ENCODE results near the gene ZBTB7A. TPM values are rescaled to one million over a fixed set of nuclear protein-coding genes. Genes with fewer than 3 reads are reported as not detected.

The ZBTB7A gene
- total and polyA plus RNA-seq, 10 of the 15 experiments (the other 5 are each of a cell fraction or from before 2014, with no cell fraction given): 0.26 to 42.4 (median 4.5) TPM

- TF ChIP-seq BCL3 (IDR thresholded peaks at IDR 0.05; ENCODE audit: borderline replicate concordance, insufficient read depth, low read depth, low read length, poor library complexity, severe bottlenecking): no peak
- TF ChIP-seq NR2C2 (IDR thresholded peaks at IDR 0.05; ENCODE audit: borderline replicate concordance, control insufficient read depth, insufficient read length, low read depth): no peak
- no peak for TF ChIP-seq STAT1 (conservative IDR thresholded peaks at IDR 0.05)
- TF ChIP-seq NR2F1 (conservative IDR thresholded peaks at IDR 0.05): no peak
- TF ChIP-seq STAT3 (IDR thresholded peaks at IDR 0.05; ENCODE audit: low read depth, low read length): no peak
These were observed 31.6 kb downstream of the ZBTB7A start (continued) for GRCh38 chr19:4035018-4035566.

DNA sequence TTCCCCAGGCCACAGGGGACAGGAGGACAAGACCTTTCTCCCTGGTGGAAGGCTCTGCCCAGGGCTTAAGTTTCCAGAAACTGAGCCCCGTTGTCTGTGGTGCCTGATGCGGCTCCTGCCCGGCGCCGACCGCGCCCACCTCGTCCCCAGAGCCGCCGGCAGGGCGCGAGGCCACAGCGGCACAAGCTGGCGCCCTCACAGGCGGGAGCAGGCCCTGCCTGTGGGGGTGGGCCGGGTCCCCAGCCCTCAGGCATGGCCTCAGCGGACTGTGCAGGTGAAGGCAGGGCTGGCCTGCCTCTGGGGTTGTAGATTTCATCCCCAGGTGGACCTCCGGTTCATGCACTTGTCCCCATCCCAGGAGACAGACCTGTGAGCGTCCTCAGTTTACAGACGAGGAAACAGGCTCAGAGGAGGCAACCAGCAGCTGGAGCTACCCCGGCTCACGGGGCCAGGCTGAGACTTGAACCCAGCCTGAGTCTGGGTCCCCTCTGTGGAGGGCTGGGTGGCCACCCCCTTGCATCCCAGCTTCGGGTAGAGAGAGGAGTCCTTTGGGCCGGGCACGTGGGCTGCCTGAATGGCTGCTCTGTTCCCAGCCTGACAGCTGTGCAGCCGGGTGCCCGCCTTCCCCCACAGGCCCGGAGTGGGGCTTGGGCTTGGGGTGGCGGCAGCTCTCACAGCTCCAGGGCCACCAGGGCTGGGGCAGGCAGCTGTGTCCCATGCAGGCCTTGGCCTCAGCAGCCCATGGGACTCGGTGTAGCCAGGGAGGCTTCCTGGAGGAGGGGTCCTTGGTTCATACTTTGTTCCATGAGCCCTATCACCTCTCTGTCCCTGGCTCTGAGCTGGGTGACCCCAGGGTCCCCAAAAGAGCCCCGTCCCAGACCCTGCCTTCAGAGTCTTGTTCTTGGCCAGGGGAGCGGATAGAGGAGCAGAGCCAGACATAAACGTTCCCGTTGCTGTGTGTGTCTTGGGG, 32.4 kb downstream of the ZBTB7A start:
- H3K27ac ChIP-seq (ENCODE audit: control insufficient read depth, insufficient read depth): no peak overlapping the region
- ChIA-PET SMC1A (ENCODE audit: uncharacterized antibody, unreplicated experiment) (no interaction called here), RAD21 (ENCODE audit: unreplicated experiment) (no interaction called here), CTCF (no interaction called here), POLR2A (no interaction called here)
- DNase-seq (ENCODE audit: low read depth, low spot score): no peak
- no peak for FAIRE-seq
- H3K4me2 ChIP-seq (ENCODE audit: control insufficient read depth, insufficient read depth): no peak overlapping the region
- no peaks in the 10 kb centered on the region for H4K20me1 ChIP-seq (ENCODE audit: control insufficient read depth, insufficient read depth)
- peaks cover 4% of the 10 kb centered on the region; the same call in 2 of the 3 replicates for H3K9me3 ChIP-seq (replicated peaks; ENCODE audit: control insufficient read depth, insufficient read depth, low read length)
- H3K27me3 ChIP-seq (replicated peaks in 1 of 2; ENCODE audit: control insufficient read depth in 2 of 2, insufficient read depth in 2 of 2, low read length in 1 of 2): no peaks in the 10 kb centered on the region
- no peaks in the 10 kb centered on the region for H3K4me1 ChIP-seq (ENCODE audit: control insufficient read depth, insufficient read depth, low read length)
- WGBS (ENCODE audit: insufficient coverage, insufficient replicate concordance, low lambda C conversion rate, missing lambda C conversion rate): 90% methylated on average over 34 of the region's 34 CpGs
- no peak; the same call in 2 of the 3 replicates for ATAC-seq
- no peaks in the 10 kb centered on the region for H3K79me2 ChIP-seq (ENCODE audit: control insufficient read depth, insufficient read depth, low read length)
- no peak overlapping the region for H3K4me3 ChIP-seq
- BruUV-seq (replicated peaks): no TSS peak
- intact Hi-C loops (cut with micrococcal nuclease; ENCODE audit: unreplicated experiment) (no loop called here), in situ Hi-C loops (cut with MboI) (no loop called here)
- TF ChIP-seq GATAD2B (conservative IDR thresholded peaks at IDR 0.05; ENCODE audit: low read depth): no peak
- no peak for TF ChIP-seq STAT1 (conservative IDR thresholded peaks at IDR 0.05)
- peak; percentile 53 for TF ChIP-seq POLR2A (IDR thresholded peaks at IDR 0.05; ENCODE audit: low read depth, low read length)
- TF ChIP-seq, protein P1, sequence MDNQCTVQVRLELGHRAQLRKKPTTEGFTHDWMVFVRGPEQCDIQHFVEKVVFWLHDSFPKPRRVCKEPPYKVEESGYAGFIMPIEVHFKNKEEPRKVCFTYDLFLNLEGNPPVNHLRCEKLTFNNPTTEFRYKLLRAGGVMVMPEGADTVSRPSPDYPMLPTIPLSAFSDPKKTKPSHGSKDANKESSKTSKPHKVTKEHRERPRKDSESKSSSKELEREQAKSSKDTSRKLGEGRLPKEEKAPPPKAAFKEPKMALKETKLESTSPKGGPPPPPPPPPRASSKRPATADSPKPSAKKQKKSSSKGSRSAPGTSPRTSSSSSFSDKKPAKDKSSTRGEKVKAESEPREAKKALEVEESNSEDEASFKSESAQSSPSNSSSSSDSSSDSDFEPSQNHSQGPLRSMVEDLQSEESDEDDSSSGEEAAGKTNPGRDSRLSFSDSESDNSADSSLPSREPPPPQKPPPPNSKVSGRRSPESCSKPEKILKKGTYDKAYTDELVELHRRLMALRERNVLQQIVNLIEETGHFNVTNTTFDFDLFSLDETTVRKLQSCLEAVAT (IDR thresholded peaks at IDR 0.05): no peak
- TF ChIP-seq EGR1 (IDR thresholded peaks at IDR 0.05; ENCODE audit: borderline replicate concordance in 1 of 2, low read depth in 2 of 2, low read length in 2 of 2): no peak
- no peak for TF ChIP-seq SP1 (IDR thresholded peaks at IDR 0.05; ENCODE audit: low read depth, low read length)
- TF ChIP-seq RB1 (IDR thresholded peaks at IDR 0.05; ENCODE audit: borderline replicate concordance): no peak
- TF ChIP-seq HSF1 (IDR thresholded peaks at IDR 0.05; ENCODE audit: low read depth, low read length): no peak
- no peak for TF ChIP-seq NR2C1 (IDR thresholded peaks at IDR 0.05)
- no peak overlapping the region for H3K9ac ChIP-seq (ENCODE audit: control insufficient read depth, insufficient read depth, low read length)
- no peak overlapping the region for H2AFZ ChIP-seq (ENCODE audit: control insufficient read depth, low read depth, low read length)
- H3K36me3 ChIP-seq (ENCODE audit: control insufficient read depth in 2 of 2, insufficient read depth in 2 of 2, low read length in 1 of 2): peaks cover 6 to 12% of the 10 kb centered on the region in 2 experiments; a peak in 3 of 4 replicates

All from GM12878 (cell line).